Measurements from ENCODE around the gene ISCU.
"Not testable (repeated sequence)": the region's sequence is repeated elsewhere in the genome, so short reads cannot be mapped to it uniquely, and the experiment has no call there.

Gene ISCU

DNA sequence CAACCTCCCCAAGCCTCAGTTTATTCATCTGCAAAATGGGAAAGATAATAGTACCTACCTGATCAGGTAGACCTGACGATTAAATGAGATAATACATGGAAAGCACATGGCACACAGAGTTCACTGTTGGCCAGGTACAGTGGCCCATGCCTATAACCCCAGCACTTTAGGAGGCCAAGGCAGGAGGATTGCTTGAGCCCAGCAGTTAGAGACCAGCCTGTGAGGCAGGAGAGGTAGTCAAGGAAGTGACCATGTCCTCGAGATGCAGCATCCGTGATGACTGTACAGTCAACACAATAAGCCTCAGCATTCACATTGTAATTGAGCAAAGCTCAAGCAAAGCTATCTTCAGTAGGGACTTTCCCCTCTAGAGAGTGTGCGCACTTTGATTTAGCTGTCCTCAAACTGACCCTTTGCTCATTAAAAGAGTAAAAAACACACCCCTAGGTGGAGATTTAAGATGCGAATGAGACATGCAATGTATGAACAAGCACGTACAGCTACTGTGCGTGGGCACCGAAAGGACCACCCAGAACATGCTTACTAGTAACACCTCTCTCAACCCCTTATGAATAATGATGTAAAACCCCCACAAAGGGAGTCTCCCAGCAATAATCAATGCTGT, 9.9 kb downstream of the ISCU start:
- DNase-seq = no peak

DNA sequence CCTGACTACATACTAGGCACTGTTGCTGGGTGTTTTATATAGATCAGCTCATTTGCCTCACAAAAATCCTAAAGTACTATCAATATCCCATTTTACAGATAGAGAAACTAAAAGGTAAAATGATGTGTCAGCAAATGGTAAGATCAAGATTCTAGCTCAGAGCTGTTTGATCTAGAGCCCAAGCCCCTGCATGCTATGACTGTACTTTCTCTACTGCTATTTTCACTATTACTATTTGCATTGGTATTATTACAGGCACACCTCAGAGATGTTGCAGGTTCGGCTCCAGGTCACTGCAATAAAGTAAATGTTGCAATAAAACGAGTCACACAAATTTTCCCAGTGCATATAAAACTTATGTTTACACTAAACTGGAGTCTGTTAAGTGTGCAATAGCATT, 10.9 kb downstream of the ISCU start:
- DNase-seq = no peak

GRCh38 chr12:108574276-108574675, 11.9 kb downstream of the ISCU start:
- not testable (repeated sequence) for DNase-seq

GRCh38 chr12:108575199-108575912, 13.0 kb downstream of the ISCU start:
- DNase-seq = no peak

DNA sequence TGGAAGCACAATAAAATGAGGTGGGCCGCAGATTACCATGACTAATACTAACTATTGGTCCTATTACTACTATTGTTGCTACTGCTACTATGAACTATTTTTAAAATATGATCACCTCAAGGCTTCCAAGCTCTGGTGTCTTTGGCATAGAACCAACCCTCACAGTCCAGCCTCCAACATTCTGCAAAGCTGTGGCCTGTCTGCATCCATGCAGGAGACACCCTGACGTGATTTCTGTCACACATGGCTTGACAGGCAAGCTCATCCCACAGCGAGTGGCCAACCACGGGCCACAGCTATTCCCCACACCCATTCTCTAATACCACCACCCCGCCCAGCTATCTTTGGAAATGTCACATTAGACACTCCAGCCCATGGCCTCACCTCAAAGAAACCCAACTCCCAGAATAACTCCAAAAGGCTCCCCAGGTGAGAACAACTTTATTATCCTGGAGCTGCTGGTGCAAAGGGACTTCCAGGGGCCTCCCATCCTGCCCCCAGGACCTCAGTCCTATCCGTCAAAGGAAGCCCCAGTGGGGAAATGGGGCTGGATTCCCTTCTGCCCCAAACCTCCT, 14.4 kb downstream of the ISCU start:
- DNase-seq = no peak

- DNase-seq = no peak
Measured at GRCh38 chr12:108577458-108577857, 15.1 kb downstream of the ISCU start.

DNA sequence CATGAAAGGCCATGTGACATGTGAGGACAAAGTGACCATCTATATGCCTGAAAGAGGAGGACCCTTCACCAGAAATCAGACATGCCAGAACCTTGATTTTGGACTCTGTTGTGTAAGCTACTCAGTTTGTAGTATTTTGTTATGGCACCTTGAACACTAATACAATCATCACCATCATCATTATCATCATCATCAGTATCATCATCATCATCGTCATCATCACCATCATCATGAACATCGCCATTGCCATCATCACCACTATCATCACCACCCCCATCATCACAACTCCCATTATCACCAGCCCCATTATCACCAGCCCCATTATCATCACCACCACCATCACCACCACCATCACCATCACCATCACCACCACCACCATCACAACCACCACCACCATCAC, 15.9 kb downstream of the ISCU start:
- DNase-seq = no peak

GRCh38 chr12:108578813-108579212, 16.4 kb downstream of the ISCU start:
- DNase-seq = no peak

- no peak for DNase-seq
Measured at GRCh38 chr12:108580531-108580930, 18.1 kb downstream of the ISCU start.

DNA sequence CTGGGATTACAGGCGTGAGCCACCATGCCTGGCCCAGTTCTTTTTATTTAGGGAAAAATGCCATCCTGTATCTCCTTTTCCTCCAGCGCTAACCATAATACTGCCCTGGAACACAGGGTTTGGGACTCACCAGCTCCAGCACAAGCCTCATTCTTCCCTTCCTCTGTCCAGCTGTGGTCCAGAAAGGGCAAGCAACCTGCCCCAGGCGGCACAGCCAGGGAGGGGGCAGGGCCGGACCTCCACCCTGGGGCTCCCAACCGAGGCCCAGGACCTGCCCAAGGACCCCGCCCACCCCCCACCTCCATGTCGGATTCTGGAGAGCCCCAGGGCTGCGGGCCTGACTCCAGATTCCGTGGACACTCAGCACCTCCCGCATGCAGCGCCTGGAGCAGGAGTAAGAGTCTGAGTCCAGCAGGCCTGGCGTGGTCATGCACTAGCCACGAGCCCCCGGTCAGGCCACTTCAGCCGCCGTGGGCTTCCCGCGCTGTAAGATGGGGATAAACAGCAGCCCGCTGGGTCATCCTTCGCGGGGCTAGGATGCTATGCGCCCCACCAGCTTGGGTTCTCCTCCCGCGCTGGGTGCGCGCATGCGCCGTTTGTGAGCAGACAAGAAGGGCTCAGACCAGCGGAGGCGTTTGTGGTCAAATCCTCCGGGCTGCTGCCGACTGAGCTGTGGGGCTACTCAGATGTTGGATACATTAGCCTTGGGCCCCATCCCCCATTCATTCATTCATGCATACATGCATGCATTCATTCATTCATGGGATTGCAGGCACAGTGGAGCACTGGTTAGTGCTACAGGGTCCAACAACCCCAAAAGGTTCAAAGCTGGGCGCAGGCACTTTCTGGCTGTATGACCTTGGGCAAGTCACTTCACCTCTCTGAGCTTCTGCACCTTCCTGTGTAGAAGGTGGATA, 19.2 kb downstream of the ISCU start:
- no peak for DNase-seq

- no peak for DNase-seq
Measured at GRCh38 chr12:108582509-108582908, 20.1 kb downstream of the ISCU start.

DNA sequence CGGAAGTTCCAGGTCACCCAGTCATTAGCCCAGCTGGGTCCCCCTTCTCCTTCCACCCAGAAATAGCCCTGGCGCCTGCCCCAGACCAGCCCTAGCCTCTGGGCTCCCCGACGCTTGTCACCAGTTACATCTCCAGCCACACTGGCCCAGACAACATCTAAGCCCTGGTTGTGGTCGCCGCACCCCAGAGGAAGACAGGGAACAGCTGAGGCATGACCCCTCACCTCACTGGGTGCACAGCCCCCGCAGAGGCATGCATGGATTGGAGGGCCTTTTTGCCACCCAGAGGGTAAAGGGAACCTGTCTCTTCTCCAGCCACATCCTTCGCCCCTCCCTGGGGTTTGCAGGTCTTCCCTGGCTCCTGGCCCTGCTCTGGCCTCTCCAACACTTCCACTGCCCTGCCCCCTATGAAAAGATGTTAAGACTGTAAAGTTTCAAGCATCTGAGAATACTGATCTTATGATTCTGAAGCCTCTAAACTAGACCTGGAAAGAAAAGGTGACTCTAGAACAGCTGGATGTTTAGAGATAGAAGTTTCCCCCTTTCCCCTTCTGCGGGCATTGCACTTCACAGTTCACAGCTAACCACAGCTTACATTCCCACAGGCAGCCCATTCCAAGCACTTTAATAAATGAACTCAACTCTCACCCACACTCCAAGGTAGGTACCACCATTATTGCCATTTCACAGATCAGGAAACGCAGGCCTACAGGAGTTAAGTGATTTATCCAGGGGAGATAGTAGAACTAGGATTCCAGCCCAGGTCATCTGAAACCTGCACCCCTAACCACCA, 20.8 kb downstream of the ISCU start:
- DNase-seq = no peak

GRCh38 chr12:108583991-108584390, 21.6 kb downstream of the ISCU start:
- DNase-seq = no peak

GRCh38 chr12:108584456-108585065, 22.2 kb downstream of the ISCU start:
- DNase-seq = no peak

DNA sequence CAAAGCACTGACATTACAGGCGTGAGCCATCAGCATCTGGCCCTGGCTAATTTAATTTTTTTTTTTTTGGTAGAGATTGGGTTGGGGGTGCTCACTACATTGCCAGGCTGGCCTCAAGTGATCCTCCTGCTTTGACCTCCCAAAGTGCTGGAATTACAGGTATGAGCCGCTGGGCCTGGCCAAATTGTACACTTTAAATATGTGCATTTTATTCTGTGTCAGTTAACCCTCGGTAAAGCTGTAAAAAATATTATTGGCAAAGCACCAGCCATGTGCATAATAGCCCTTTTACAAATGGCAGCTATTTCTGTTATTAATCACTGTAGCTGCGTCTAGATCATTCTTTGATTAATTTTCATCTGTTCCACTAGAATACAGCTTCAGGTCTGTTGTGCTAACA, 23.5 kb downstream of the ISCU start:
- no peak for DNase-seq

DNA sequence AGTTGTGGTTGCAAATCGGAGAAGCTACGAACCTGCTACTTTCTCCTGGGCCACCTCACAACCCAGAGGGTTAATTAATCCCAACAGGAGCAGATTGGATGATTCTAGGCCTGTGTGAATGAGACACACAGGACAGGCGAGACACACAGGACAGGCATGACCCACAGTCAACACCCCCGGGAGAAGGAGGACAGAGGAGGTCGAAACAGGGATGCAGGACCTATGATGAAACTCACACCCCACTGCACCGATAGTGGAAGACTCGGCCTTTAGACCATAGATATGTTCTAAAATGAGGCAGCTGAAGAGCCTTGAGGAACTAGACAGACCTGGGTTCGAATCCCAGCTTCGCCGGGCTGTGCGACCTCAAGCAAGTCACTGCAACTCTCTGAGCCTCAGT, 23.9 kb downstream of the ISCU start:
- no peak for DNase-seq

GRCh38 chr12:108587826-108588225, 25.4 kb downstream of the ISCU start:
- no peak for DNase-seq

DNA sequence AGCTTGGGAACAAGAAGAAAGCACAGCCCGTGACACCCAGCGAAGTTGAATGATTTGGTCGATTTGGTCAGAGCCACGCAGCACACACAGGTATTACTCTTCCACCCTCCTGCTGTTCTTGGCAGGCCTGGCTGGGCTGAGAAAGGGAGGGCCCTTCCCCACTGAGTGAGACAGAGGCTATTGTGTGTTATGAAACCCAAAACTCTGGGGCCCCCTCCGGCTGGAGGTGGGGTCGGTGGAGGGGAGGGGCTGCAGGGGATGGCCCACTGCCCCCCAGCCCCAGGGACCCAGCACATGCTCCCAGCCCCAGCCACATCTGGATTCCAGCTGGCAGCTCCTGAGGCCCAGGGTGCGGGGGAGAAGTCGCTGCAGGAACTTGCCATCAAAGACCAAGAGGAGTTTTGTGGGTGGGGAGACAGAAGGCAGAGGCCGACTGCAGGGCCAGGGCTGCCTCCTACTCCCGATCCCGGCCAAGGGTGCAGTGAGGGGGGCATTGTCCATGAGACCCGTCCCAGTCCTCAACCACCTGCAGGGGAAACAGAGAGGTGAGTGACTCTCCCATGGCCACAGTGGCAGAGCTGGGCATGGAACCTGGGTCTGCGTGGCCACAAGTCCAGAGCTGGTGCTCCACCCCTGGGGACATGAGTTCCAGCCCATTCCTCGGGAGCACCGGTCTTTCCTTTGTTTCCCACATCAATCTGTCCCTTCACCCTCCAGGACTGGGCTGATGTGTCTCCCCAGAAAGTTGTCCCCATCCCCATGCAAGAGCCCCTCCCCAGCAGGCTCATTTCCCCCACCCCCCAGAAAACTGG, 26.8 kb downstream of the ISCU start:
- no peak for DNase-seq

DNA sequence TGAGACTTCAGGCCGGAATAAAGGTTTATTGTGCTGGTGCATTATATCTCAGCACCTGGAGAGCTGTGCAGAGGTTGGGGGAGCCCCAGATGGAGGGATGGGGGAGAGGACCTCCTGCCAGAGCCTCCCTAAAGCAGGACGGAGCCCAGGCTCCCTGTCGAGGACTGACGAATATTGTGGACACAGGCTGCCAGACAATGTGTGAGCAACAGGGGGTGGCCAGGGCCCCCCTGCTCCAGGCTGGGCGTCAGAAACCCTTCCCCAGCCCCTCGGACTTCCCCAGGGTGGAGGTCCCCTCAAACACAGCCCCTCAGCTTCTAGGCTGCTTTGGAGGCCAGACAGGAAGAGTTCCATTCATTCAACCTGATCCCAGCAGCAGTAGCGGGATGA, 27.4 kb downstream of the ISCU start:
- DNase-seq = no peak

DNA sequence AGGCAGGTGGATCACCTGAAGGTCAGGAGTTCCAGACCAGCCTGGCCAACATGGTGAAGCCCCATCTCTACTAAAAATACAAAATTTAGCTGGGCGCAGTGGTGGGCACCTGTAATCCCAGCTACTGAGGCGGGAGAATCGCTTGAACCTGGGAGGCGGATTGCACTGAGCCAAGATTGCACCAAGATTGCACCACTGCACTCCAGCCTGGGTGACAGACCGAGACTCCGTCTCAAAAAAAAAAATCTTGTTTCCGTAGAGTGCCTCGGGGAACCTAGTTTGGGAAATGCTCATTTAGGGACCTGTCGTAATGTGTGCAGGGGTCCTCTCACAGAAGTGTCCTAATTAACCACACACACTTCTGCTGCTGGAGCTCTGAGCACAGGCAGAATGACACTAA, 28.1 kb downstream of the ISCU start:
- not testable (repeated sequence) for DNase-seq

Measured in activated gamma-delta T cell (primary cell).